ENCODE measurements around the gene PRRT1. TPM values are rescaled to one million over a fixed set of nuclear protein-coding genes. Genes with fewer than 3 reads are reported as not detected.

PRRT1 gene
- total and polyA plus RNA-seq, 12 donors, result 0.17 to 2.9 (median 0.69) TPM

DNA sequence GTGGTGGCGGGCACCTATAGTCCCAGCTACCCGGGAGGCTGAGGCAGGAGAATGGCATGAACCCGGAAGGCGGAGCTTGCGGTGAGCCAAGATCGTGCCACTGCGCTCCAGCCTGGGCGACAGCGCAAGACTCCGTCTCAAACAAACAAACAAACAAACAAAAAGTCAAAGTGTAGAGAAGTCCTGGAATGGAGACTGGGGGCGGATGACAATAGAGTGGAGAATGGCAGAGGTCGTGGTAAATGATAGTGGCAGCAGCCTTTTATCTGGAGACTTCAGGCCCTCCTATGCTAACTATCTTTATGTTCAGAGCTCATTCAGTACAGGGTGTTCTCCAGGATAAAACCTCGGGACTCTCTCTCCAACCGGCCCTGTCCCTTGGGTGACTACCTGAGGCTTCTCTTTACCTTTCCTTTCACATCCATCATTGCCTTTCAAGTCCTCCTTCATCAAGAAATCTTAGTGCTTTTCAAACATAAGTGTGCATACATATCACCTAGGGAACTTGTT lies 20.2 kb downstream of the PRRT1 start:
- DNase-seq, result no peak
- TF ChIP-seq, protein P1, sequence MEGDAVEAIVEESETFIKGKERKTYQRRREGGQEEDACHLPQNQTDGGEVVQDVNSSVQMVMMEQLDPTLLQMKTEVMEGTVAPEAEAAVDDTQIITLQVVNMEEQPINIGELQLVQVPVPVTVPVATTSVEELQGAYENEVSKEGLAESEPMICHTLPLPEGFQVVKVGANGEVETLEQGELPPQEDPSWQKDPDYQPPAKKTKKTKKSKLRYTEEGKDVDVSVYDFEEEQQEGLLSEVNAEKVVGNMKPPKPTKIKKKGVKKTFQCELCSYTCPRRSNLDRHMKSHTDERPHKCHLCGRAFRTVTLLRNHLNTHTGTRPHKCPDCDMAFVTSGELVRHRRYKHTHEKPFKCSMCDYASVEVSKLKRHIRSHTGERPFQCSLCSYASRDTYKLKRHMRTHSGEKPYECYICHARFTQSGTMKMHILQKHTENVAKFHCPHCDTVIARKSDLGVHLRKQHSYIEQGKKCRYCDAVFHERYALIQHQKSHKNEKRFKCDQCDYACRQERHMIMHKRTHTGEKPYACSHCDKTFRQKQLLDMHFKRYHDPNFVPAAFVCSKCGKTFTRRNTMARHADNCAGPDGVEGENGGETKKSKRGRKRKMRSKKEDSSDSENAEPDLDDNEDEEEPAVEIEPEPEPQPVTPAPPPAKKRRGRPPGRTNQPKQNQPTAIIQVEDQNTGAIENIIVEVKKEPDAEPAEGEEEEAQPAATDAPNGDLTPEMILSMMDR (IDR thresholded peaks at IDR 0.05), result no peak
- intact Hi-C loops (cut with DNase I), result no loop called here

DNA sequence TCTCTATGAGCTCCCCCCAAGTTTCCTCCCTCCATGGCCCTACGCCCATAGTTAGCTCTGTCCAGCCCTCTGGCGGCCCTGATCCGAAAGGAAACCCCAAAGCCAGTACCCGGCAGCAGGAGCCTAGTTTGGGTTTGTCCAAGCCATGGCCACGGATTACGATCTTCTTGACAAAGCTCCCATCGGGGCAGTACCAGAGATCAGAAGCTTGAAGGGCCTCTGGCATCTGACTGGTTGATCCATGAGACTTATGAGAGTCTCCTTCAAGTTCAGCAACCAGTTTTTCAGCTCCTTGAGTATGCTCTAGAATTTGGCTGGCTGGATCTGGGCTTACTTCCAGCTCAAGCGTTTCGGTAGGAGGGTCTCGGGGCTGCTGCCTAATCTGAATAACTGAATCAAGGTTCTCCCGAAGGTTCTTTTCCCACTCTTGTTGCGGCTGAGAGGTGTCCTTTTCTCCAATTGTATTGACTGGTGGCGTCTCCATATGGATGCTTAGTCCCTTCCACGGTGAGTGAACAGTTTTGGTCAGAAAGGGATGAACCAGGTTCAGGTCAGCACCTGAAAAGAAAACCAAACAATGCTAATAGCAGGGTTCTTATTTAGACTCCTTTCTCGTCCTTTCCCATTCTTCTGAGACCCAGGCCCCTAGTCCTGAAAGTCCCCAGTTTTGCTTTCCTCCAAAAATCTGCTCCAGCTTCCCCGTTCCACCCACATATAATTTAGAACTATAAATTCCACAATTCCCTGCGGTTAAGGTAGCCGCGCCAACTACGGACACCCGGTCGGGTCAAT lies 22.2 kb downstream of the PRRT1 start:
- intact Hi-C loops (cut with DNase I), result loop anchor here in 7 of 10 donors (1.0 to 10.0 kb wide), 6 partner anchors 22 to 66 kb away; partner anchors contain the start of genes AGPAT1 (in 4 of the 7), RNF5 (in 3 of the 7), GPSM3 (in 2 of the 7) and PBX2 (in 2 of the 7)
- Histone ChIP-seq H3K9me3 (no peaks in the 10 kb centered on the region), H3K4me1 (peaks cover 16 to 39% (median 34%) of the 10 kb centered on the region in 9 donors), H3K36me3 (peaks cover 0 to 28% (median 17%) of the 10 kb centered on the region in 9 donors), H3K4me3 (peak overlapping the region; percentile 36 to 95 (median 66)), H3K27me3 (peaks cover 0 to 7% (median 0%) of the 10 kb centered on the region in 7 donors), H3K27ac (peak overlapping the region; percentile 67 to 94 (median 88))
- peak; percentile 44 to 69 (median 58) for ATAC-seq
- TF ChIP-seq, protein P1 (IDR thresholded peaks at IDR 0.05), result no peak
- WGBS, 2 donors, result 34 to 36% methylated on average over 22 of the region's 22 CpGs
- DNase-seq, result no peak

More for the DNA sequence above, 20.2 kb downstream of the PRRT1 start:
- Histone ChIP-seq H3K36me3 (peaks cover 0 to 8% (median 0%) of the 10 kb centered on the region in 9 donors), H3K4me3 (no peak overlapping the region), H3K9me3 (no peaks in the 10 kb centered on the region), H3K27ac (no peak overlapping the region), H3K4me1 (peaks cover 16 to 34% (median 30%) of the 10 kb centered on the region in 9 donors), H3K27me3 (peaks cover 0 to 7% (median 0%) of the 10 kb centered on the region in 7 donors)
- WGBS, 2 donors, result 86 to 90% methylated on average over 14 of the region's 14 CpGs
- ATAC-seq, result no peak

DNA sequence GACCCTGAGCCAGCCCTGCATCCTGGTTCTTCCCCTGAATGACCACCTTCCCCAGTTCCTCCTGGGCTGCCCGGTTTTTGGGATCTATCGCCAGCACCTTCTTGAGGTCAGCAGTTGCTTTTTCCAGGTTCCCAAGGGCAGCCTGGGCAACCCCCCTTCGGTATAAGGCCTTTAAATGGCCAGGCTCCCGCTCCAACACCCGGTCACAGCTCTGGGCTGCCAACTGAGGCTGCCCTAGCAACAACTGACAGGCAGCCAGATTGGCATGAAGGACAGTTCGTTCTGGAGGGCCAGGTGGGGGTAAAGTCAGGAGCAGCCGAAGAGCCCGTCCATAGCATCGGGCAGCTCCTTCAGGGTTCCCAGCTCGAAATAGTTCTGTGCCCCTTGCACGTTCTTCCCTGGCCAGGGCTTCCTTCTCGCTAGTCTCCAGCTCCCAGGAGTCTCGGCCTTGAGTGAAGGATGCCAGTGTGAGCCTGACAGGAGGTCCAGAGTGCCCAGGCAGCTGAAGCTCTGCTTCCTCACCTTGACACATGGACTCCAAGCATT lies 22.9 kb downstream of the PRRT1 start:
- peak overlapping the region in 9 of 10 donors; percentile 25 to 94 (median 84) for H3K27ac ChIP-seq
- peaks cover 0 to 34% (median 22%) of the 10 kb centered on the region in 9 donors for H3K36me3 ChIP-seq
- ATAC-seq (no peak), DNase-seq (no peak)
- H3K4me1 ChIP-seq, result peaks cover 16 to 39% (median 34%) of the 10 kb centered on the region in 9 donors
- no peaks in the 10 kb centered on the region for H3K9me3 ChIP-seq
- H3K4me3 ChIP-seq, result peak overlapping the region in 9 of 10 donors; percentile 48 to 97 (median 67)
- TF ChIP-seq, protein P1 (IDR thresholded peaks at IDR 0.05), result no peak
- 87 to 89% methylated on average over 13 of the region's 13 CpGs for WGBS, 2 donors
- intact Hi-C loops (cut with DNase I), result loop anchor here in 6 of 10 donors (2.0 to 10.0 kb wide), 3 partner anchors 46 to 63 kb away; partner anchors contain the start of genes AGPAT1 (in 4 of the 6), RNF5 (in 3 of the 6), GPSM3 (in 2 of the 6) and PBX2 (in 2 of the 6)
- H3K27me3 ChIP-seq, result peaks cover 0 to 1% (median 0%) of the 10 kb centered on the region in 7 donors
